Measurements from ENCODE around the gene PCBP3. TPM values are rescaled to one million over a fixed set of nuclear protein-coding genes. Genes with fewer than 3 reads are reported as not detected.
"Not testable (repeated sequence)": the region's sequence is repeated elsewhere in the genome, so short reads cannot be mapped to it uniquely, and the experiment has no call there.

PCBP3 gene
- polyA plus RNA-seq, 1 donor from 2014 or later, result 1.7 TPM

- H3K9me2 ChIP-seq (ENCODE audit: insufficient read depth, low read length); H4K20me1 ChIP-seq (ENCODE audit: insufficient read depth); H3K27ac ChIP-seq (ENCODE audit: low read length); H3F3A ChIP-seq (ENCODE audit: insufficient read depth, low read length, poor library complexity, severe bottlenecking); H3K4me2 ChIP-seq (ENCODE audit: low read length); H3K79me2 ChIP-seq (replicated peaks; ENCODE audit: insufficient read depth, low read length); H3K9ac ChIP-seq (ENCODE audit: low read length); H3K9me3 ChIP-seq (ENCODE audit: low read length); H3K4me3 ChIP-seq (ENCODE audit: low read length); H2AFZ ChIP-seq (ENCODE audit: low read depth, low read length); H3K27me3 ChIP-seq (ENCODE audit: insufficient read depth, low read depth, low read length); H3K36me3 ChIP-seq (ENCODE audit: insufficient read depth, low read length): not testable (repeated sequence)
Measured at GRCh38 chr21:45678790-45679189, 35.3 kb downstream of the PCBP3 start.

DNA sequence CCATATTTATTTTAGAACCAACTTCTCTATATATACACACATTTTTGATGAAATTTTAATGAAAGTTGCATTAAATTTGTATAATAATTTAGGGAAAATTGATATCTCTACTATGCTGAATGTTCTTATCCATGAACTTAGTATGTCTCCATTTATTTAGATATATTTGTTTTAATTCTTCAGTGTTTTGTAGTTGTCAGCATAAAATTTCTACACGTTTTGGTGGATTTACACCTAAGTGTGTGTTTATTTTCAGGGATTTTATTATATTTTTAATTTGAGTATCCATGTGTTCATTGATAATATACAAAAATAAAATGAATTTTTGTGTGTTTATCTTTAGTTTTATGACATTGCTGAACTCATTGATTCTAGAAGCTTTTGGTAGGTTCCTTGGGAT is 36.7 kb downstream of the PCBP3 start:
- Histone ChIP-seq H3K9ac (ENCODE audit: low read length) (no peak overlapping the region), H4K20me1 (ENCODE audit: insufficient read depth) (no peaks in the 10 kb centered on the region), H3K9me3 (ENCODE audit: low read length) (no peaks in the 10 kb centered on the region), H3K9me2 (ENCODE audit: insufficient read depth, low read length) (no peaks in the 10 kb centered on the region), H3K27me3 (ENCODE audit: insufficient read depth, low read depth, low read length) (no peaks in the 10 kb centered on the region), H3K36me3 (ENCODE audit: insufficient read depth, low read length) (no peaks in the 10 kb centered on the region), H3F3A (ENCODE audit: insufficient read depth, low read length, poor library complexity, severe bottlenecking) (no peaks in the 10 kb centered on the region), H3K4me2 (ENCODE audit: low read length) (no peak overlapping the region), H3K4me3 (ENCODE audit: low read length) (no peak overlapping the region), H3K79me2 (replicated peaks; ENCODE audit: insufficient read depth, low read length) (no peaks in the 10 kb centered on the region), H3K27ac (ENCODE audit: low read length) (no peak overlapping the region), H2AFZ (ENCODE audit: low read depth, low read length) (no peak overlapping the region)
- TF ChIP-seq CTCF (IDR thresholded peaks at IDR 0.05; ENCODE audit: poor library complexity, severe bottlenecking) (no peak), SMC3 (conservative IDR thresholded peaks at IDR 0.05; ENCODE audit: poor library complexity) (no peak), EP300 (conservative IDR thresholded peaks at IDR 0.05; ENCODE audit: poor library complexity, severe bottlenecking) (no peak), RAD21 (conservative IDR thresholded peaks at IDR 0.05) (no peak), MXI1 (conservative IDR thresholded peaks at IDR 0.05; ENCODE audit: poor library complexity, severe bottlenecking) (no peak), TAF1 (IDR thresholded peaks at IDR 0.05; ENCODE audit: low read depth) (no peak), POLR2AphosphoS5 (IDR thresholded peaks at IDR 0.05) (no peak), REST (IDR thresholded peaks at IDR 0.05; ENCODE audit: borderline replicate concordance) (no peak), EZH2 (IDR thresholded peaks at IDR 0.05; ENCODE audit: borderline replicate concordance, insufficient read depth, low read length, poor library complexity, severe bottlenecking) (no peak)

GRCh38 chr21:45695086-45695485 is 51.6 kb downstream of the PCBP3 start:
- no peaks in the 10 kb centered on the region for H3K9me2 ChIP-seq (ENCODE audit: insufficient read depth, low read length)
- no peaks in the 10 kb centered on the region for H4K20me1 ChIP-seq (ENCODE audit: insufficient read depth)
- no peaks in the 10 kb centered on the region for H3K9me3 ChIP-seq (ENCODE audit: low read length)
- no peak for TF ChIP-seq TAF1 (IDR thresholded peaks at IDR 0.05; ENCODE audit: low read depth)
- no peak for TF ChIP-seq MXI1 (conservative IDR thresholded peaks at IDR 0.05; ENCODE audit: poor library complexity, severe bottlenecking)
- TF ChIP-seq POLR2AphosphoS5 (IDR thresholded peaks at IDR 0.05), result no peak
- no peak for TF ChIP-seq RAD21 (conservative IDR thresholded peaks at IDR 0.05)
- no peak for TF ChIP-seq EP300 (conservative IDR thresholded peaks at IDR 0.05; ENCODE audit: poor library complexity, severe bottlenecking)
- no peak for TF ChIP-seq SMC3 (conservative IDR thresholded peaks at IDR 0.05; ENCODE audit: poor library complexity)
- no peak for TF ChIP-seq CTCF (IDR thresholded peaks at IDR 0.05; ENCODE audit: poor library complexity, severe bottlenecking)
- no peak for TF ChIP-seq EZH2 (IDR thresholded peaks at IDR 0.05; ENCODE audit: borderline replicate concordance, insufficient read depth, low read length, poor library complexity, severe bottlenecking)
- no peak overlapping the region for H3K9ac ChIP-seq (ENCODE audit: low read length)
- H3K36me3 ChIP-seq (ENCODE audit: insufficient read depth, low read length), result no peaks in the 10 kb centered on the region
- no peaks in the 10 kb centered on the region for H3K79me2 ChIP-seq (replicated peaks; ENCODE audit: insufficient read depth, low read length)
- no peaks in the 10 kb centered on the region for H3F3A ChIP-seq (ENCODE audit: insufficient read depth, low read length, poor library complexity, severe bottlenecking)
- no peak overlapping the region for H3K4me2 ChIP-seq (ENCODE audit: low read length)
- H3K27ac ChIP-seq (ENCODE audit: low read length), result no peak overlapping the region
- no peak overlapping the region for H3K4me3 ChIP-seq (ENCODE audit: low read length)
- no peak overlapping the region for H2AFZ ChIP-seq (ENCODE audit: low read depth, low read length)
- H3K27me3 ChIP-seq (ENCODE audit: insufficient read depth, low read depth, low read length), result no peaks in the 10 kb centered on the region

All from neural cell (in vitro differentiated cells).